ENCODE data around the gene PLXND1.
"Not testable (repeated sequence)": the region's sequence is repeated elsewhere in the genome, so short reads cannot be mapped to it uniquely, and the experiment has no call there.

Gene PLXND1

GRCh38 chr3:129606636-129607390 is at the start of gene PLXND1:
TSS of gene PLXND1 (minus strand) at chr3:129606676. CDS start at chr3:129606639, 37 bp downstream.
- DNase-seq (ENCODE audit: low read depth, low spot score), result no peak

- DNase-seq (ENCODE audit: low read depth, low spot score), result no peak
These were observed 48.8 kb upstream of the PLXND1 start for GRCh38 chr3:129655291-129655700.

- DNase-seq (ENCODE audit: low read depth, low spot score), result no peak
These were observed 47.7 kb upstream of the PLXND1 start for GRCh38 chr3:129654131-129654530.

- no peak for DNase-seq (ENCODE audit: low read depth, low spot score)
These were observed 46.5 kb upstream of the PLXND1 start for GRCh38 chr3:129653019-129653418.

GRCh38 chr3:129651435-129652202 is 45.1 kb upstream of the PLXND1 start:
- DNase-seq (ENCODE audit: low read depth, low spot score), result peak; percentile 71

GRCh38 chr3:129650256-129650872 is 43.9 kb upstream of the PLXND1 start:
- no peak for DNase-seq (ENCODE audit: low read depth, low spot score)

GRCh38 chr3:129648391-129648790 is 41.9 kb upstream of the PLXND1 start:
- DNase-seq (ENCODE audit: low read depth, low spot score), result no peak

- no peak for DNase-seq (ENCODE audit: low read depth, low spot score)
These were observed 38.8 kb upstream of the PLXND1 start for GRCh38 chr3:129645286-129645685.

- no peak for DNase-seq (ENCODE audit: low read depth, low spot score)
These were observed 38.4 kb upstream of the PLXND1 start for GRCh38 chr3:129644836-129645235.

GRCh38 chr3:129641567-129642260 is 35.2 kb upstream of the PLXND1 start:
- not testable (repeated sequence) for DNase-seq (ENCODE audit: low read depth, low spot score)

- DNase-seq (ENCODE audit: low read depth, low spot score), result not testable (repeated sequence)
These were observed 34.5 kb upstream of the PLXND1 start for GRCh38 chr3:129640985-129641384.

- DNase-seq (ENCODE audit: low read depth, low spot score), result no peak
These were observed 32.0 kb upstream of the PLXND1 start for GRCh38 chr3:129638481-129638880.

GRCh38 chr3:129636082-129636481 is 29.6 kb upstream of the PLXND1 start:
- no peak for DNase-seq (ENCODE audit: low read depth, low spot score)

GRCh38 chr3:129635656-129636055 is 29.2 kb upstream of the PLXND1 start:
- no peak for DNase-seq (ENCODE audit: low read depth, low spot score)

GRCh38 chr3:129633751-129634481 is 27.4 kb upstream of the PLXND1 start:
- DNase-seq (ENCODE audit: low read depth, low spot score), result no peak

GRCh38 chr3:129632977-129633376 is 26.5 kb upstream of the PLXND1 start:
- DNase-seq (ENCODE audit: low read depth, low spot score), result no peak

GRCh38 chr3:129632556-129632955 is 26.1 kb upstream of the PLXND1 start:
- no peak for DNase-seq (ENCODE audit: low read depth, low spot score)

GRCh38 chr3:129632056-129632455 is 25.6 kb upstream of the PLXND1 start:
- DNase-seq (ENCODE audit: low read depth, low spot score), result no peak

- no peak for DNase-seq (ENCODE audit: low read depth, low spot score)
These were observed 22.5 kb upstream of the PLXND1 start for GRCh38 chr3:129629011-129629410.

- DNase-seq (ENCODE audit: low read depth, low spot score), result no peak
These were observed 21.7 kb upstream of the PLXND1 start for GRCh38 chr3:129628169-129628522.

Data from brain pericyte (primary cell).